GM12872 (cell line): ENCODE data around the gene FSD2.

ENCODE experiments used
- TF ChIP-seq, protein P1 (sequence below): IDR thresholded peaks from 3 replicates; pipeline ENCODE4 v1.5.1; 2011; ENCODE audit warnings: low read depth, mild to moderate bottlenecking, low read length, moderate library complexity; ENCODE audit not compliant: insufficient read depth

The FSD2 gene

DNA sequence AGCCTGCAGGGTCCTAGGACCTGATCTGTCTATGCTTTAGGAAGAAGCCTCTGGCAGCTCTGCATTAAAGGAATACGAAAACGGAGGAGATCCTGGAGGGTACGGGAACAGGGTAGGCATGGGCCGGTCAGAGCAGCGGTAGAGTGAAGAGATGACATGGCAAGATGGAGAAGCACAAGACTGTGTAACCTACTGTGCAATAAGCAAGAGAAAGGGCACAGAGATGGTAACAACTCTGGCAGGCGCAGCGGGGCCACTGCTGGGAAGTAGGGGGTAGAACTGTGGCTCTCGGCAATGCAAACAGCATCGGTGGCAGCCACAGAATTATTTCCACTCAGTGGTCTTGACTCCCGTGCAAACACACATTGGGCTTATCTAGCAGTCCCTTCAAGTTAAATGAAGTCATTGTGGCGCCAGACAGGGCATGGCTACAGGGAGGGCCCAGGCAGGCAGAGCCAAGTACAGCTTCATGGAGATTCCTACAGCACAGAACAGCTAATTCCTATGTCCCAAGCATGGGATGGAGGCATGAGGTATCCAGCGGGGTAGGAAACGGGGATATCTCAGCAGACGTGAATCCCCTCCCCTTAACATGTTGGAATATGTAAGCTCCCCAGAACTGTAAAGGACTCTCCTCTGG lies 32.3 kb upstream of the FSD2 start:
- TF ChIP-seq, protein P1, sequence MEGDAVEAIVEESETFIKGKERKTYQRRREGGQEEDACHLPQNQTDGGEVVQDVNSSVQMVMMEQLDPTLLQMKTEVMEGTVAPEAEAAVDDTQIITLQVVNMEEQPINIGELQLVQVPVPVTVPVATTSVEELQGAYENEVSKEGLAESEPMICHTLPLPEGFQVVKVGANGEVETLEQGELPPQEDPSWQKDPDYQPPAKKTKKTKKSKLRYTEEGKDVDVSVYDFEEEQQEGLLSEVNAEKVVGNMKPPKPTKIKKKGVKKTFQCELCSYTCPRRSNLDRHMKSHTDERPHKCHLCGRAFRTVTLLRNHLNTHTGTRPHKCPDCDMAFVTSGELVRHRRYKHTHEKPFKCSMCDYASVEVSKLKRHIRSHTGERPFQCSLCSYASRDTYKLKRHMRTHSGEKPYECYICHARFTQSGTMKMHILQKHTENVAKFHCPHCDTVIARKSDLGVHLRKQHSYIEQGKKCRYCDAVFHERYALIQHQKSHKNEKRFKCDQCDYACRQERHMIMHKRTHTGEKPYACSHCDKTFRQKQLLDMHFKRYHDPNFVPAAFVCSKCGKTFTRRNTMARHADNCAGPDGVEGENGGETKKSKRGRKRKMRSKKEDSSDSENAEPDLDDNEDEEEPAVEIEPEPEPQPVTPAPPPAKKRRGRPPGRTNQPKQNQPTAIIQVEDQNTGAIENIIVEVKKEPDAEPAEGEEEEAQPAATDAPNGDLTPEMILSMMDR, result no peak

DNA sequence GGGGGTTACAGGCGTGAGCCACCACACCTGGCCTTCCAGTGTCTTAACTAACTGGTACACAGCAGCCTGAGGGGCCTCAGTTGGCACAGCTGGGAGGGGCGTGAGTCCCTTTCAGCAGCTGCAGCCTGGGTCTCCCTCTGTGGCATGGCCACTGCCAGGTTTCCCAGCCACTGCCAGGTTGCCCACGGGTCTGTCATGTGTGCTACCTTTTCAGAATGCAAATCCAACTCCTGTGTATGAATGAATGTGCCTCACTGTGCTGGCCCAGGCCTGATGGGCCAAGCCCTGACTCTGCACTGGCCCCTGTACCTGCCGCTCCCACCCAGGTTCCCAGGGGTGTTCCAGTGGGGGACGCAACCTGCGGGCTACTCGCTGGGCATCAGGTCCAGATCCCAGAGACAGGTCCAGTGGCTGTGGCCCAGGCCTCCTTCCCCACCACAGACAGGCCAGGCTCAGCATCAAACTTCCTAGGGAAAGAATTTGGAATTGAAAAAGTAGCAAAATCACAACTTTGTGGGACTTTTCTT lies 29.6 kb upstream of the FSD2 start:
- TF ChIP-seq, protein P1, result no peak

DNA sequence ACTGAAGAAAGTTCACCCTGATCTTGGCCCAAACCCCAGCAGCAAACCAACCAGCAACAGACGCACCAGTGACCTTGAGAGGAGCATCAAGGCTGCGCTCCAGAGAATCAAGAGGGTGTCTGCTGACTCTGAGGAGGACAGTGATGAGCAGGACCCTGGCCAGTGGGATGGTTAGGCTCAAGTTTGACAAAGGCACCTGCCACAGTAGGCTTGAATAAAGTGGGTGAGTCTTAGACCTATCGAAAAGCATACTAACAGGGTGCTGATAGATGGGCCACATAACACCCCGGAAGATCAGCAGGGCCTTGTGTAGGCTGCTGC lies 27.5 kb upstream of the FSD2 start:
- TF ChIP-seq, protein P1, result no peak

DNA sequence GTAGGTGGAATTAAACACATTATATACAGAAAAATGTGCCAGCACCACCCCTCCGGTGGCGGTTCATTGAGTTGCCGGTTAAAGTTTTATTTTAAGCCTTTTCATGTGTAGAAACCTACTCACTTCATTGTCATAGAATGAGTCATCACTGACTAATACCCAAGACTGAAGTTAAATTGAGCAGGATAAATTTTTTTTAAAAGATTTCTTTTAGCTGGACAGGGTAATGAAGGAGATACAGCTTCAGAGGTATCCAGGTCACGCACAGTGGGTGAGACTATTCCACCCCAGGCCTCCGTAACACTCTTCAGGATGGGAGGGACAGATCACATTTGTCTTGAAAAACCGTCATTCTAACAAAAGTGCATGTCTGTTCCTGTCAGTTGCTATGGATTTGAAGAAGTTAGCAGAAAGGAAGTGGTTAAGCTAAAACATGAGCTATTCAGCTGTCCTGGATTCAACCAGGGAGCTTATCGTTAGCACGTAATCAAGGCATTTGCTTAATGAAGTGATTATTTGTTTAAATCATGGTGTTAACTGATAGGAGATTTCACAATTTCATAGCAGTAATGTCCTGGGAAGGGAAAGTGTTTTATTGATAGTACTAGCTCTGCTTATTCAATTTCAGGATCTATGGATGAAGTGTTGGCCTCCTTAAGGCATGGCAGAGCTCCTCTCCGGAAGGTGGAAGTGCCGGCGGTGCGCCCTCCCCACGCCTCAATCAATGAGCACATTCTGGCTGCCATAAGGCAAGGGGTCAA lies 26.9 kb upstream of the FSD2 start:
- TF ChIP-seq, protein P1, result no peak

DNA sequence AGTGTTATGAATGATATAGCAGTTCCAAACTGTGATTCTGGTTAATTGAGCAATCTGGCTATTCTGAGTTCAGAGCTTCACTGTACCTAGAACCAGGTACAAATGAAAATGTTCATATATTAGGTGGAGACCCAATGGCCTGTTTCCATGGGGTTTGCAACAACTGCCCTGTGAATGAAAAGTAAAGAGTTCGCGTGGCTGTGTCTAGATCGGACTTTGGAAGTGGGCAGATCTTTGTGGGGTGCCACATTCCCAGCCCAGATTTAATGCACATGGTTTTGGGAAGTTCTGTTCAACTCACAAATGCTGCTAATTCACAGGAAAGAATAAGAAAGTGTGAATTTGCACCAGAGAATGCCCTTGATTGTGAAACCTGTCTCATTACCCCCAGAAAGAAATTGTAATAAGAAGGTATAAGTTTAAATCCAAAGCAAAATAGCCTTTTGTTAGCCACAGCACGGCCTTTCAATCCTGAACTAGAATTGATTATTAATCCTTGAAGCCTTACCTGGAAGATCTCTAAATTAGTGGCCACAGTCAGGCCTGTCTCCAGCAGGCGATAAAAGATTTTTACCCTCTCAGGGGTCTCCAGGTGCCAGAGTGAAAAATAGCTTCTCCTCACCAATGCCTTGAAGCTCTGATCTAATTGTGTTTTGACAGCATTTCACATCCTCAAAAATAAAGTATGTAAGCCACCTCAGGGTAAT lies 26.2 kb upstream of the FSD2 start:
- TF ChIP-seq, protein P1, result no peak

DNA sequence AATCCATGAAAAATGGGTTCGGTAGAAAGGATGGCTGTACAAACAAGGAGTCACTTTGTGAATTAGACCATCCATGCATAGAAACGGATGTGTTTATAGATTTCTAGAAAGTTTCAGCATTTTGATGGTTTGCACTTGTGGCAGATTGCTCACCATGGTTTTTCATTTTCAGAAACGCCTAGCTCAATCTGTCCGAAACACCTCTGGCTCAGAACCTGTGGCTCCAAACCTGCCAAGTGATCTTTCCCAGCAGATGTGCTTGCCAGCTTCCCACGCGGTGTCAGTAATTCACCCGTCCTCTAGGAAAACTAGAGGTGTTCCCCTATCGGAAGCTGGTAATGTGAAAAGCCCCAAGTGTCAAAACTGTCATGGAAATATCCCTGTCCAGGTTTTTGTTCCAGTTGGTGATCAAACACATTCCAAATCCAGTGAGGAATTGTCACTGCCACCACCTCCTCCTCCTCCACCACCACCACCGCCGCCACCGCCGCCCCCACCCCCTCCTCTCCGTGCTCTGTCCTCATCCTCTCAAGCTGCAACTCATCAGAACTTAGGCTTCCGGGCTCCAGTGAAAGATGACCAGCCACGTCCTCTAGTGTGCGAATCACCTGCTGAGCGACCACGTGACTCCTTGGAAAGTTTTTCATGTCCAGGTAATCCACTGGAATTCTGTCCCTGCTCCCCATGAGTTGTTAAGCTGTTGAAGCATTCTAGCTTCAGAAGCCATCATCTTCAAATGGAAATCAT lies 24.7 kb upstream of the FSD2 start:
- TF ChIP-seq, protein P1, result no peak

DNA sequence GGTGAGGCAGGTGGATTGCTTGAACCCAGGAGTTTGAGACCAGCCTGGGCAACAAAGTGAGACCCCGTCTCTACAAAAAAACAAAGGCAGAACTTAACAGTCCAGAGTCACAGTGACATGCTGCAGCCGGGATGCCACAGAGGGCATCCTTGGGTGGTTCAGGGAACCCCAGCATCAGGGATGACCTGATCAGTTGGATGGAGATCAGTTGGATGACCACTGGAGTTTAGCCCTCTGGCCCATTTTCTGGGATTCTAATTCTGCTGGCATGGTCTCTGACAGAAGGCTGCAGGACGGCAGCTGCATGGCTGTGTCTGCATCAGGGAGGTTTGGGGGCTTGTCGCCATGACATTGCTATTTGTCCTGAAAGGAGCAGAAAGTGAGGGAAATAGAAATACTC lies 23.4 kb upstream of the FSD2 start:
- TF ChIP-seq, protein P1, result no peak
